Hypothalamus (tissue), 51 donors: ENCODE results near the gene NMS.
"Not testable (repeated sequence)": the region's sequence is repeated elsewhere in the genome, so short reads cannot be mapped to it uniquely, and the experiment has no call there.

Source experiments
- DNase-seq, 51 donors: peaks; one replicate each; lab custom pipeline; 2025; lab: John Stamatoyannopoulos, UW

NMS gene

GRCh38 chr2:100470182-100470581 is at the start of gene NMS:
NMS (plus strand) TSS chr2:100470482; CDS start chr2:100470489, 7 bp downstream.
- DNase-seq = no peak

GRCh38 chr2:100422320-100423055 is 47.8 kb upstream of the NMS start:
- peak in 9 of 51 donors; percentile 5 to 41 (median 18) for DNase-seq

GRCh38 chr2:100423631-100424030 is 46.7 kb upstream of the NMS start:
- no peak for DNase-seq

- no peak for DNase-seq
These were observed 45.9 kb upstream of the NMS start for GRCh38 chr2:100424277-100424875.

GRCh38 chr2:100425107-100425506 is 45.2 kb upstream of the NMS start:
- DNase-seq = no peak

- DNase-seq = no peak
These were observed 44.5 kb upstream of the NMS start for GRCh38 chr2:100425573-100426383.

GRCh38 chr2:100426384-100426720 is 43.9 kb upstream of the NMS start:
- DNase-seq = no peak

GRCh38 chr2:100427111-100427510 is 43.2 kb upstream of the NMS start:
- no peak for DNase-seq

- DNase-seq = peak in 31 of 51 donors; percentile 6 to 73 (median 33)
These were observed 42.5 kb upstream of the NMS start for GRCh38 chr2:100427627-100428258.

GRCh38 chr2:100429726-100430125 is 40.6 kb upstream of the NMS start:
- no peak for DNase-seq

- DNase-seq = no peak
These were observed 32.5 kb upstream of the NMS start for GRCh38 chr2:100437751-100438150.

- DNase-seq = no peak
These were observed 23.6 kb upstream of the NMS start for GRCh38 chr2:100446696-100447095.

- DNase-seq = no peak
These were observed 19.2 kb upstream of the NMS start for GRCh38 chr2:100451092-100451491.

GRCh38 chr2:100451734-100452133 is 18.5 kb upstream of the NMS start:
- DNase-seq = no peak

GRCh38 chr2:100453853-100454252 is 16.4 kb upstream of the NMS start:
- DNase-seq = no peak

- not testable (repeated sequence) for DNase-seq
These were observed 13.9 kb upstream of the NMS start for GRCh38 chr2:100456357-100456756.

- no peak for DNase-seq
These were observed 9.3 kb upstream of the NMS start for GRCh38 chr2:100460904-100461530.

- peak in 2 of 51 donors; percentile 5 to 7 for DNase-seq
These were observed 724 bp downstream of the NMS start for GRCh38 chr2:100470898-100471514.

GRCh38 chr2:100476606-100477005 is 6.3 kb downstream of the NMS start:
- no peak for DNase-seq

- peak in 1 of 51 donors; percentile 15 for DNase-seq
These were observed 12.5 kb downstream of the NMS start for GRCh38 chr2:100482741-100483140.
